Mucosa of descending colon (tissue), 3 donors: ENCODE measurements around the gene TOGARAM1. TPM values are rescaled to one million over a fixed set of nuclear protein-coding genes. Genes with fewer than 3 reads are reported as not detected.

Experiments used
- ATAC-seq: fragments of 200-7000 bp; cut with Tn5 transposase; one replicate; pipeline ENCODE4 v1.9.1; 2020; ENCODE audit warnings: mild to moderate bottlenecking, moderate library complexity
- DNase-seq, 3 donors: peaks; one replicate each; pipeline ENCODE4 v3.0.0-alpha.2; 2020
- H3K36me3 ChIP-seq: fragments of 200-600 bp; one replicate; pipeline ENCODE4 v1.8.0; 2021; ENCODE audit warnings: low read depth, mild to moderate bottlenecking
- H3K4me1 ChIP-seq: fragments of 200-600 bp; one replicate; pipeline ENCODE4 v1.8.0; 2021; ENCODE audit warnings: low read depth, mild to moderate bottlenecking
- H3K4me3 ChIP-seq: fragments of 200-600 bp; one replicate; pipeline ENCODE4 v1.8.0; 2021; ENCODE audit warnings: mild to moderate bottlenecking
- H3K9me3 ChIP-seq: fragments of 200-600 bp; one replicate; pipeline ENCODE4 v1.8.0; 2021; ENCODE audit warnings: mild to moderate bottlenecking
- CTCF ChIP-seq: fragments of 200-600 bp; IDR thresholded peaks from one replicate; pipeline ENCODE4 v1.8.0; 2022; ENCODE audit warnings: antibody characterized with exemption, mild to moderate bottlenecking
- intact Hi-C, 2 donors: fragments of 100-400 bp; cut with DNase I in 1 of 2; cut with micrococcal nuclease in 1 of 2; formaldehyde crosslinking; loops; one replicate each; pipeline versions ENCODE4 v1.11.0 to v1.11.1; 2022; cut with DNase I, micrococcal nuclease
- total RNA-seq, 3 donors: library from RNA; stranded (reverse); fragmentation: NEBNext Ultra II Directional in 2 of 3; extraction: Animal tissue kit (Norgen Biotek cat#: 25700) in 2 of 3; gene quantifications; one replicate each; pipeline versions ENCODE4 v1.2.1 to v1.2.4, GENCODE V29; 2021 to 2023
- donor health status: DM: no; HTN: no; CAD: no; lungs with moderate emphysema.
- donor health status: DM: no; HTN: no; CAD: no.
- donor health status: DM: no; HTN: yes; CAD: no.

The TOGARAM1 gene
- total RNA-seq, 3 donors from 2014 or later, result 13.2 to 17.0 (median 14.8) TPM

GRCh38 chr14:45112896-45113781 lies 151.1 kb downstream of the TOGARAM1 start:
- Histone ChIP-seq H3K36me3 (peaks cover 8% of the 10 kb centered on the region), H3K4me3 (no peak overlapping the region), H3K9me3 (no peaks in the 10 kb centered on the region), H3K4me1 (no peaks in the 10 kb centered on the region)
- peak; percentile 29 for ATAC-seq
- no peak for DNase-seq
- intact Hi-C loops, result no loop called here
- no peak for TF ChIP-seq CTCF

- DNase-seq, result no peak
- no peaks in the 10 kb centered on the region for H3K9me3 ChIP-seq
- ATAC-seq, result no peak
- peaks cover 8% of the 10 kb centered on the region for H3K36me3 ChIP-seq
- intact Hi-C loops, result no loop called here
- no peaks in the 10 kb centered on the region for H3K4me1 ChIP-seq
- H3K4me3 ChIP-seq, result no peak overlapping the region
- TF ChIP-seq CTCF, result no peak
These were observed 152.3 kb downstream of the TOGARAM1 start for GRCh38 chr14:45114327-45114726.

- intact Hi-C loops, result no loop called here
These were observed 156.6 kb downstream of the TOGARAM1 start for GRCh38 chr14:45118594-45118993.

GRCh38 chr14:45120096-45120495 lies 158.1 kb downstream of the TOGARAM1 start:
- TF ChIP-seq CTCF, result no peak
- H3K4me3 ChIP-seq, result no peak overlapping the region

More at GRCh38 chr14:45118594-45118993, 156.6 kb downstream of the TOGARAM1 start:
- Histone ChIP-seq H3K4me1 (no peaks in the 10 kb centered on the region), H3K36me3 (peaks cover 8% of the 10 kb centered on the region), H3K9me3 (no peaks in the 10 kb centered on the region), H3K4me3 (no peak overlapping the region)
- DNase-seq (no peak), ATAC-seq (no peak)
- no peak for TF ChIP-seq CTCF

GRCh38 chr14:45123271-45123670 lies 161.3 kb downstream of the TOGARAM1 start:
- no peak overlapping the region for H3K4me3 ChIP-seq
- H3K4me1 ChIP-seq, result no peaks in the 10 kb centered on the region
- peaks cover 8% of the 10 kb centered on the region for H3K36me3 ChIP-seq
- ATAC-seq, result no peak
- TF ChIP-seq CTCF, result no peak
- no peak for DNase-seq
- intact Hi-C loops, result no loop called here
- no peaks in the 10 kb centered on the region for H3K9me3 ChIP-seq

More at GRCh38 chr14:45120096-45120495, 158.1 kb downstream of the TOGARAM1 start:
- intact Hi-C loops, result no loop called here
- Histone ChIP-seq H3K36me3 (peaks cover 8% of the 10 kb centered on the region), H3K9me3 (no peaks in the 10 kb centered on the region), H3K4me1 (no peaks in the 10 kb centered on the region)
- DNase-seq (no peak), ATAC-seq (no peak)

Other genes with a start within 250 kb of the TOGARAM1 start
- 10 to 100 TPM; 16.1 to 19.5 (median 19.3) TPM for gene KLHL28, start 243 bp upstream of the TOGARAM1 start, total RNA-seq
- gene PRPF39, start 121.9 kb downstream of the TOGARAM1 start, total RNA-seq, result 10 to 100 TPM; 25.9 to 38.4 (median 35.4) TPM
- gene FKBP3, start 172.3 kb downstream of the TOGARAM1 start, total RNA-seq, result 10 to 100 TPM; 46.2 to 51.7 (median 46.2) TPM
- gene FANCM, start 173.7 kb downstream of the TOGARAM1 start, total RNA-seq, result 1 to 10 TPM; 3.2 to 5.7 (median 3.6) TPM